ENCODE results near the gene CHP1.

GRCh38 chr15:41304149-41304770 is 73.2 kb downstream of the CHP1 start:
- TF ChIP-seq CTCF (conservative IDR thresholded peaks at IDR 0.05; ENCODE audit: low read length) (no peak), EZH2phosphoT487 (IDR thresholded peaks at IDR 0.05; ENCODE audit: borderline replicate concordance, low read depth, low read length) (no peak)

Data from OCI-LY7 (cell line).